Spinal cord (tissue), 10 donors: ENCODE data around the gene FUT2. TPM values are rescaled to one million over a fixed set of nuclear protein-coding genes. Genes with fewer than 3 reads are reported as not detected.
"Not testable (repeated sequence)": the region's sequence is repeated elsewhere in the genome, so short reads cannot be mapped to it uniquely, and the experiment has no call there.

ENCODE experiments used
- DNase-seq, 6 donors: peaks; one replicate each; pipeline versions ENCODE4 v3.0.0 to v3.0.0-alpha.2; 2013 to 2015; ENCODE audit warnings: low spot score in 6 of 6, low read depth in 4 of 6
- H3K27ac ChIP-seq: one replicate; pipeline ENCODE4 v1.5.1; 2013; ENCODE audit warnings: low read depth, low read length, control low read depth
- H3K27me3 ChIP-seq: one replicate; pipeline ENCODE4 v1.6.1; 2013; ENCODE audit warnings: low read length; ENCODE audit not compliant: control insufficient read depth, insufficient read depth
- H3K36me3 ChIP-seq: one replicate; pipeline ENCODE4 v1.6.1; 2013; ENCODE audit warnings: low read length; ENCODE audit not compliant: control insufficient read depth, insufficient read depth
- H3K4me1 ChIP-seq: one replicate; pipeline ENCODE4 v1.6.1; 2013; ENCODE audit warnings: low read length; ENCODE audit not compliant: control insufficient read depth, insufficient read depth
- H3K4me3 ChIP-seq: one replicate; pipeline ENCODE4 v1.5.1; 2013; ENCODE audit warnings: low read depth, low read length, control low read depth
- H3K9me3 ChIP-seq: one replicate; pipeline ENCODE4 v1.6.1; 2013; ENCODE audit warnings: low read length; ENCODE audit not compliant: control insufficient read depth, insufficient read depth
- WGBS: methylation state at CpG from one replicate; pipeline ENCODE4 v1.1.5; 2013; ENCODE audit warnings: missing lambda C conversion rate; ENCODE audit not compliant: insufficient coverage; 5-methylcytosine and 5-hydroxymethylcytosine counted together
- polyA plus RNA-seq, 2 donors: library from polyadenylated mRNA; unstranded; fragments of 120-200 nt; gene quantifications; one replicate each; pipeline ENCODE4 v1.2.1, GENCODE V29; 2013; ENCODE audit not compliant: insufficient read length in 2 of 2
- total RNA-seq, 2 donors: library from RNA; depleted of rRNA in 1 of 2; stranded (reverse); fragments of 120-200 nt in 1 of 2; fragments of >200 nt in 1 of 2; gene quantifications; one replicate each; pipeline versions ENCODE4 v1.2.3 to v1.2.4, GENCODE V29; 2013 to 2014
- donor health status: healthy.

The FUT2 gene
- total and polyA plus RNA-seq, 4 donors: 2.1 to 6.7 TPM; not detected in 2

DNA sequence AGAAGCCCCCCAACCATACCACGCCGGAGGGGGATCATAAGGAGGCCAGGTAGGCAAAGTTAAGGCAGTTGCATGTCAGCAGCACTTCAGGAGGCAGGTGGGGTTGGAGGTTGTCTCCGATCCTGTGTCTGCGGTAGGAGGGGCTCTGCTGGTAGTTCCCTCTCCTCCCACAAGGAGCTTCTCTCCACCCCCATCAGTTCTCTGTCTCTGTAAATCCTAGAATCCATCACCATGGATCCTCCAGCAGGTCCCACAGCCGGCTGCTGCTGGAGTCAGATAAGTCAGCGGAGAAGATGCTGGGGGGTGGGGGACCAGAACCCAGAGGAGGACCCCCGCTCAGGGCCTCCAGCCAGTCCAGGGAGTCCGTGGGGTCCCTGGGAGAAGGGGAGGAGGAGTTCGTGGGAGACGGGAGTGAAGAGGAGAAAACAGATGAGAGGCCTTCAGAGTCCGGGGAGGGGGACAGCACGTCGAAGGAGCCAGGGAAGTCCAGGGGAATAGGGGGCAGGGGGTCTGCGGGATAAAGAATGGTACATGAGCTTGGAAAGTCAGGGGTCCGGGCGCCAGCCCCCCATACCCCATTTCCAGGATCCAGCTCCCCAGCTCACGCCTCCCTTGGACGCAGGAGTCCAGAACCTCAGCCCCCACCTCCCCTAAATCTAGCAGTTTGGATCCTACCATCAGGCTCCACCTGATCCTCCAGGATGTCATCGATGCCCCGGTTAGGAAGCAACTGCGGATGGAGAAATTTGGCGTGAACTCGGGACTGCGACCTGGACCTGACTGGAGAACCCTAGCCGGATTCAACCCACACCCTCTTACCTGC lies 17.5 kb downstream of the FUT2 start:
- 7% methylated on average over 17 of the region's 25 CpGs for WGBS
- H3K27ac ChIP-seq: peak overlapping the region; percentile 77
- DNase-seq: peak in 2 of 6 donors; percentile 31 to 38

DNA sequence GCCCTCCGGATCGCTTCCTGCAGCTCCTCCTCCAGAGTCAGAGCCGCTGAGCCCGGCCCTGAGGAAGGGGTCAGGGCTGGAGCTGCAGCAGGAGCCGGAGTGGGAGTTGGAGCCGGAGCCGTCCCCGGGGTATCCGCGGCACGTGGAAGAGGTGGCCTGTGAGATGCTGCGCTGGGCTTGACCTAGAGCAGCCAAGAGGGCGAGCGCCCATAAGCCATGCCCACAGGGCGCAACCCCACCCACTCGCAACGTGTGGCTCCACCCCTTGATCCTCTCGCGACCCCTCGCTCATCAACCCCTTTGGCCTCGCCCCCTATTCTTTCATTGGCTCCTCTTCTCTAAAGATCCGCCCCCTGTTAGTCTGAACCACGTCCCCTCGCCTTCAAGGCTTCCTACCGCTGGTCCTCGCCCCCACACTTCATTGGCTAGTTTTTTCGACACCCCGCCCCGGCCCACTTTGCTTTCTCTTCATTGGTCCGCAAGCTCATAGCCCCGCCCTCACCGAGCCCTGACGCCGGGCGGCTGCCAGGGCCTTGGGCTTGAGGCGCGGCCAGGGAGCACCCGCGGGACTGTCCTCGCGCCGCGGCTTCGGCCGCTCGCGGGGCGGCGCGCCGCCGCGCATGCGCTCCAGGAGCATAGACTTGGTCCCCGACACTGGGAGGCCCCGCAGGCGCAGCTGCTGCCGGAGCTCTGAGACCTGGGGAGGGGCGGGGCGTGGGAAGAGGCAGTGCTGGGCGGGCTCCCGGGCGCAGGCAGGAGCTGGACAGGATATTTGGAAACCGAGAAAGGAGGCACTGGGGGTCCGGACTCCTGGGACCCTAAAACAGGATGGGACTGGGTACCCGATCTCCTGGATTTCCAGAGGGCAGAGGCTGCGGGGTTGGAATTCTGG lies 18.3 kb downstream of the FUT2 start:
- Histone ChIP-seq H3K4me3 (peak overlapping the region; percentile 86), H3K4me1 (peaks cover 46% of the 10 kb centered on the region), H3K27ac (peak overlapping the region; percentile 92), H3K36me3 (no peaks in the 10 kb centered on the region), H3K9me3 (peaks cover 1% of the 10 kb centered on the region), H3K27me3 (no peaks in the 10 kb centered on the region)
- peak; percentile 93 to 100 (median 99) for DNase-seq
- under 1% methylated on average over 64 of the region's 67 CpGs for WGBS

More for the DNA sequence above, 17.5 kb downstream of the FUT2 start:
- no peaks in the 10 kb centered on the region for H3K36me3 ChIP-seq
- no peaks in the 10 kb centered on the region for H3K27me3 ChIP-seq
- H3K9me3 ChIP-seq: peaks cover 1% of the 10 kb centered on the region
- peak overlapping the region; percentile 86 for H3K4me3 ChIP-seq
- H3K4me1 ChIP-seq: peaks cover 42% of the 10 kb centered on the region

DNA sequence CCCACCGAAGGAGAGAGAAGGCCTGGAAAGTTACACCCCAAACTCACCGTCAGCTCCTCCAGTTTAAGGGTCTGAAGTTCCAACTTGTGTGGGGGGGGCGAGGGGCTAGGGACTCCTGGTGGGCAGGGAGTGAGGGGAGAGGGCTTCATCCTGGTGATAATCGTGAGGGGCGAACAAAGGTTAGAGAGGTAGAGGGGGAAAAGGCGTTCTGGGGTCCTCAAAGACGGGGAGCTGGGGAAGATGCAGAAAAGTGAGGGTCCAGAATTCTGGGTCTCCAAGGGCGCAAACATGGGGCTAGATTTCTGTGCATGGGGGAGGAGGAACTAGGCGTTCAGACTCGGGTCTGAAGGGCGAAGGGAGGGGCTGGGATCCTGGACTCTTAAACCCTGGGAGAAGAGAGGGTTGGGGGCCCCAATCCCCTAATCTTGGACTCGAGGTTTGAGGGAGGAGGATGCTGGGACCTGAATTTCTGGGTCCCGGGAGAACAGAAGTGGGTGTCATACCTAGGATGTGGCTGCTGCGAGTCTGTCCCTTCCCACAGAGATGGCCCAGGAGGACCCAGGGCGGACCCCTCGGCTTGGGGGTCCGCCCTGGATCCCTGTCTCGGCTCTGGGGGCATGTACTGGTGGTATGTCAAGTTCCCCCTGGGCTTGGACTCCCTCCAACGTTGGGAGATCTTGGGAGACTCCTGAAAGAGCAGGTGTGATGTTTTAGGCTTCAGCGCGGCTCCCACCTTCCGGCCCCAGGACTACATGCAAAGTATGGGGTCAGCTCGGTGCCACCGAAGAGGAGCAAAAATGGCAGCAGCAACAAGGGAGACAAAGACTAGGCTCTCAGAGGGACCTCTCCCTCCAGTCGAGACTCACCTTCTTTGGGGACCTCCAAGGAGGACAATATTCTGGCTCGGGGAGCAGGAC lies 19.2 kb downstream of the FUT2 start:
- H3K9me3 ChIP-seq: peaks cover 1% of the 10 kb centered on the region
- peak overlapping the region; percentile 67 for H3K4me3 ChIP-seq
- H3K4me1 ChIP-seq: peaks cover 55% of the 10 kb centered on the region
- H3K27ac ChIP-seq: peak overlapping the region; percentile 92
- H3K36me3 ChIP-seq: no peaks in the 10 kb centered on the region
- H3K27me3 ChIP-seq: no peaks in the 10 kb centered on the region
- WGBS: 78% methylated on average over 18 of the region's 26 CpGs
- no peak for DNase-seq

DNA sequence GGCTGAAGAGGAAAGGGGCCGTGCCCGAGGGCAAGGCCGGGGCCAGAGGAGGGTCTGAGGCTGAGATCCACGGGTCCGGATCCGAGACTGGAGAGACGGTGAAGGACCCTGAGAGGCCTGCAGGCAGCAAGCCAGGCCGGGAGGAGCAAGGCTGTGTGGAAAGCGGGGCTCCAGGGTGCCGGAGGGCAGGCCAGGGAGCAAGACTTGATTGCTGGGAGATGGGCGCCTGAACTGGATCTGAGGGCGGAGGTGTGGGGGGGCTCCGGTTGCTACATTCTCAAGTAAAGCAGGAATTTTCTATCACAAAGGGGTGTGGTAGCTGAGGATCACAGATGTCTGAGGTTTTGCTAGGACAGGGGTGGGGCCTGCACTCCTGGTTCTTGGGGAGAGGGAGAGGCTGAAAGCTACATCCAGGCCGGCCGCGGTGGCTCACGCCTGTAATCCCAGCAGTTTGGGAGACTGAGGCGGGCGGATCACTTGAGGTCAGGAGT lies 20.0 kb downstream of the FUT2 start:
- DNase-seq: no peak
- H3K4me1 ChIP-seq: peaks cover 61% of the 10 kb centered on the region

DNA sequence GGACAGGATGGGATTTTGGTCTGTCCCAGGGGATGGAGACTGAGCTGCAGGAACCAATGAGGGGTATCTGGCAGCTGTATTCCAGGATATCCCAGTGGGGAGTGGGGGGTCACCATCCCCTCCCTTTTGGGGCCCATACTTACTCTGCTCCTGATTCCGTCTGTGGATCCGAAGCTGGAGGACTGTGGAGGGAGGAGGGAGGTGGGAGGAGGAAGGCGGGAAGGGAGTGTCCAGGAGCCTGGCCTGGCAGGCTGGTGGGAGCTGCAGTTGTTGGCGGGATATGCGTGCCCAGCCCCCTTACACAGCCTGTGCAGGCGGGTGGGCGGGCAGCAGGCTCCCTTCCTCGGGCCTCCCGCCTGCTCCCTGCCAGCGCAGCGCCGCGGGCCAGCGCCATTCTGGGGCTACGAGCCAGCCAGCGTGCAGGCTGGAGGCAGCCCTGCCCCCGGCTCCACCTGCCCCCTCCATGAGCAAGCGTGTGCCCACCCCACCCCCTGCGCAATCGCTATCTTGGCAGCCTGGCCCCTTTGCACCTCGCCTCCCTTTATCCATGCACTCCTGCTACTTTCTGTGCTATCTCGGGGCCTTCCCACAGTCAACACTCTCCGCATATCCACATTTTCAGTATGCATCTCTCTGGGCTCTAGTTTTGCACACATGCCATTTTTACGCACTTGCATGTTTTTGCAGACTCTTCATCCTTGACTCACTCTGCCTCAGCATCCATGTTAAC lies 21.0 kb downstream of the FUT2 start:
- Histone ChIP-seq H3K4me3 (peak overlapping the region; percentile 36), H3K27me3 (no peaks in the 10 kb centered on the region), H3K4me1 (peaks cover 69% of the 10 kb centered on the region), H3K9me3 (no peaks in the 10 kb centered on the region), H3K27ac (peak overlapping the region; percentile 92), H3K36me3 (peaks cover 1% of the 10 kb centered on the region)
- peak in 3 of 6 donors; percentile 52 to 92 (median 81) for DNase-seq
- 5% methylated on average over 22 of the region's 24 CpGs for WGBS

More for the DNA sequence above, 20.0 kb downstream of the FUT2 start:
- H3K27ac ChIP-seq: peak overlapping the region; percentile 92
- H3K9me3 ChIP-seq: peaks cover 1% of the 10 kb centered on the region
- 92% methylated on average over 13 of the region's 19 CpGs for WGBS
- H3K36me3 ChIP-seq: no peaks in the 10 kb centered on the region
- no peaks in the 10 kb centered on the region for H3K27me3 ChIP-seq
- H3K4me3 ChIP-seq: peak overlapping the region; percentile 67

DNA sequence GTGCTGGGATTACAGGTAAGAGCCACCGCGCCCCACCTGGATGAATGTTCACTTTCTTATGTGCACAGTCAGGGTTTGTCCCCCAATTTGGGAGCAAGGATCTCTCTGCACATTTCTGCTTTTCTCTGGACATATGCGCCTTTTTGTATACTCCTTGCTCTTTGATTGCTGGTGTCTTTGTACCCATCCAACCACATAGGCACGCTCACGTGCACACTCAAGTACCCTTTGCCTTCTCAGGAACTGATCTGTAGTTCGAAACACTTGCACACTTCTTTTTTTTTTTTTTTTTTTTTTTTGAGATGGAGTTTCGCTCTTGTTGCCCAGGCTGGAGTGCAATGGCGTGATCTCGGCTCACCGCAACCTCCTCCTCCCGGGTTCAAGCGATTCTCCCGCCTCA lies 22.3 kb downstream of the FUT2 start:
- peaks cover 64% of the 10 kb centered on the region for H3K4me1 ChIP-seq
- WGBS: 95% methylated on average over 9 of the region's 13 CpGs
- H3K36me3 ChIP-seq, H3K9me3 ChIP-seq, DNase-seq, H3K27me3 ChIP-seq, H3K4me3 ChIP-seq: not testable (repeated sequence)
- H3K27ac ChIP-seq: peak overlapping the region; percentile 33

DNA sequence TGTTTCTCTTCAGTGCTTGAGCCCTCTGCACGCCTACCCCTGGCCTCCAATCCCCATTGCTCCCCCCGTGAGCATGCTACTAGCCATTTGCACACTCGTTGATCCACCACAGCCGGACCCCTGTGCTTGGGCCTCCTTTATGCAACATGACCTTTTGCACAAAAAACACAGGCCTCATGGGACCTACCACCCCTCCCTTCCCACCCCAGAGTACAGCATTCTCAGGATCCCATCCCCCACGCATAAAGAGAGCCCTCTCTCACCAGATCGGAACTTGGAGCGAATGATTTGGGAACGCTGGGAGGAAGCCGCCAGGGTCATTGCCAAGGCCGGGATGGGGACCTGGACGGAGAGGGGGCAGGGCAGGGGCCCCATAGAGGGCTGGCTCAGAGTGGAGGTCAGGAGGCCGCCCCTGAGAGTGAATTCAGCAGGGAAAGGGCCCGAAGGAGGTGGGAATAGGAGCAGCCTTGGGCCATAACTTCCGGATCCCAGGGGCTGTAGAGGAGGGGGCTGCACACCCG lies 23.0 kb downstream of the FUT2 start:
- peak in 1 of 6 donors; percentile 22 for DNase-seq
- no peak overlapping the region for H3K4me3 ChIP-seq
- H3K36me3 ChIP-seq: peaks cover 2% of the 10 kb centered on the region
- H3K27me3 ChIP-seq: no peaks in the 10 kb centered on the region
- peaks cover 58% of the 10 kb centered on the region for H3K4me1 ChIP-seq
- H3K9me3 ChIP-seq: no peaks in the 10 kb centered on the region
- H3K27ac ChIP-seq: peak overlapping the region; percentile 69
- 55% methylated on average over 14 of the region's 15 CpGs for WGBS

DNA sequence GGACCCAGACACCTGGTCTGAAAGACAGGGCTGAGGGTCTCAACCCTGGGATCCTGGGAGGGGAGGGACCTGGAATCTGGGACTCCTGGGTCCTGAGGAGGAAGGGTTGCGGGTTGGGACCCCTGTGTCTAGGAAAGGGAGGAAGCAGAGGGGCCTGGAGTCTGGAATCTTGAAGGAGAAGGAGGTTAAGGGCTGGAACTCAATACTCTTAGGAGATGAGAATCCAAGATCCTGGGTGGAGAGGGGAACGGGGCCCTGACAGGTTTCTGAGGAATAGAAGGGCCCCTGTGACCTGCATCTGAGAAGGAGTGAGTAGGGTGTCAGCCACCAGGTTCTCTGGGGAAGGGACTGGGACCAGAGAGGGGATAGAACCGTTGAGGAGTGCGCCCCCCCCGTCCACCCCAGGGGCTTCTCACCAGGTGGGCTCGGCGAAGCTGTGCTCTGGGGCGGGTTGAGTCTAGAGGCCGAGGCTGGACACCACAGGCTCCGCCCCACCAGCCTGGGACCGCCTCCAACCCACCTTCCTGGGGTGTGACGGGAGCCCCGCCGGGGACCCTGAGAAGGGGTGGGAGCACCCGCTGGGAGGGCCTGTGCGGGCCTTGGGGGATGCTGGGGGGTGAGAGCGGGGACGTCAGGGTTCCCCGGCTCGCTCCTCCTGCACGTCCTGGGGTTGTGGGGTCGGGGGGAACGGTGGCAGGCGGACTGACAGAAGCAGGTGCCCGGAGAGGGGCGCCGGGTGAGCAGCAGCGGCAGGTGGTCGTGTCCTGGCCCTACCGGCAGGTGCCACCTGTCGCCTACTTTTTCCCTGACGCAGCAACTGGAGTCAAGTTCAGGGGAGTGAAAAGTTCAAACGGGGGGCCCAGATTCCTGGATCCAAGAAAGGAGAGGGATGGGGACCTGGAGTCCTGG lies 23.7 kb downstream of the FUT2 start, which contains the start of gene MAMSTR:
TSS of gene MAMSTR (minus strand) at position 463 of the 909 bp plus-strand sequence. CDS start 694 bp downstream, outside the sequence.
- Histone ChIP-seq H3K4me3 (peak within 1 kb of the TSS; percentile 87), H3K36me3 (peaks cover 2% of the 10 kb centered on the region), H3K9me3 (no peaks in the 10 kb centered on the region), H3K4me1 (peaks cover 56% of the 10 kb centered on the region), H3K27ac (peak within 1 kb of the TSS; percentile 98), H3K27me3 (no peaks in the 10 kb centered on the region)
- 76% methylated on average over 24 of the region's 33 CpGs for WGBS
- no peak for DNase-seq
